GM12873 (cell line): ENCODE measurements around the gene BCAM.

ENCODE experiments used
- CTCF ChIP-seq: IDR thresholded peaks from 2 replicates; pipeline ENCODE4 v1.5.1; 2012; ENCODE audit warnings: low read depth, mild to moderate bottlenecking, moderate library complexity, low read length, control low read depth; ENCODE audit not compliant: insufficient read depth; ENCODE audit errors: missing control alignments

BCAM gene

DNA sequence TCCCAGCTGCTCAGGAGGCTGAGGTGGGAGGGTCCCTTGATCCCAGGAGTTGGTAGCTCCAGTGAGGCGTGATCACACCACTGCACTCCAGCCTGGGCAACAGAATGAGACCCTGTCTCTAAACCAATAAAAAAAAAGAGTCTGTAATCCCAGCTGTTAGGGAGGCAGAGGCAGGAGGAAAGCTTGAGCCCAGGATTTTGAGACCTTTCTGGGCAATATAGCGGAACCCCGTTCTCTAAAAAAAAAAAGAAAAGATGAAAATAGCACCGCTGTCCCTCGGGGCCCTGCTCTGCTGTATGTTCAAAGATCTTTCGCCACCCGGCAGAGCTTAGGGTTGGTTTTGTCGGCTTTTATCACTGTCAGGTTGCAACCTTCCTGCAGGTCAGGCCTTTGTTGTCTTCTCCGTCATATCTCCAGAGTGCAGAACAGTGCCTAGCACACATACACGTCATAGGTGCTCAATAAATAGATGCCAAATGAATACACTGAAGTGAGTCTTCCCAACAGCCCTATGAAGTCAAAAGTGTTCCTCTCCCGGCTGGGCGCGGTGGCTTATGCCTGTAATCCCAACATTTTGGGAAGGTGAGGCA, 13.4 kb upstream of the BCAM start:
- no peak for TF ChIP-seq CTCF

- TF ChIP-seq CTCF: no peak
Measured at GRCh38 chr19:44796701-44797115, 12.2 kb upstream of the BCAM start.

DNA sequence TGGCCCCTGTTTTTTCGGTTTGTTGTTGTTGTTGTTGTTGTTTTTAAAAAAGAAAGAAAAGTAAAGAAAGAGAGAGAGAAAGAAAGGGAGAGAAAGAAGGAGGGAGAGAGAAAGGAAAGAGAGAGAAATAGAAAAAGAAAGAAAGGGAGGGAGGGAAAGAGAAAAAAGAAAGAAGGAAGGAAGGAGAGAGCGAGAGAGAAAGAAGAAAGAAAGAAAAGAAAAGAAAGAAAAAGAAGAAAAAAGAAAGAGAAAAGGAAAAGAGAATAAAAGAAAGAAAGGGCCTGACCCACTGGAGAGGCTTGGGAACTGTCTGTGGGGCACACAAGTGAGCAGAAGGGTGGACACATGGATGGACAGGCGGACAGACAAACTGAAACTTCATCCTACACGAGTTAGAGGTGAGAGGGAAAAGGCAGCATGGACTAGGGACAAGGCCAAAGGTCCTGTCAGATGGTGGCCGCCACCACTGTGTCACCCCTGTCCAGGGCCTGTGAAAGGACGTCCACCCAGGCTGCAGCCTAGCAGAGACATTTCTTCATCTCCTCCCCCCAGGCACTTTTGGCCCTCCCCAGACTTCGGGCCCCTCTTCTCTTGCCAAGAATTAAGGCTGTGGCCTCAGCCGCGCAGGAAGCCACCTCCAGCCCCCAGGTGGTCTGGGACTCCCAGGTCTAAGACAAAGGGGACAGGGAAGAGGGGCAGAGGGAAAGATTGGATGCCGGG, 9.1 kb upstream of the BCAM start:
- no peak for TF ChIP-seq CTCF

GRCh38 chr19:44800461-44800860, 8.4 kb upstream of the BCAM start:
- TF ChIP-seq CTCF: peak; percentile 97

GRCh38 chr19:44803442-44804428, 5.2 kb upstream of the BCAM start:
- no peak for TF ChIP-seq CTCF

GRCh38 chr19:44806291-44806690, 2.6 kb upstream of the BCAM start:
- no peak for TF ChIP-seq CTCF

- no peak for TF ChIP-seq CTCF
Measured at GRCh38 chr19:44807162-44807561, 1.7 kb upstream of the BCAM start.
